AG10803 (cell line): ENCODE measurements around the gene FAM240A.

Experiments used
- DNase-seq: peaks from one replicate; pipeline ENCODE4 v3.0.0; 2010; ENCODE audit warnings: low read depth
- H3K4me3 ChIP-seq: 2 replicates; pipeline ENCODE4 v1.5.1; 2011; ENCODE audit warnings: mild to moderate bottlenecking, low read length, control low read depth
- TF ChIP-seq, protein P1 (sequence below): conservative IDR thresholded peaks from 2 replicates; pipeline ENCODE4 v1.5.1; 2011; ENCODE audit warnings: mild to moderate bottlenecking, low read length, control low read depth, inconsistent platforms

Gene FAM240A

GRCh38 chr3:46612324-46612723 is at the start of gene FAM240A:
Gene FAM240A, plus strand, starts transcription at chr3:46612525. Its CDS starts 159 bp downstream, at chr3:46612684.
- TF ChIP-seq, protein P1, sequence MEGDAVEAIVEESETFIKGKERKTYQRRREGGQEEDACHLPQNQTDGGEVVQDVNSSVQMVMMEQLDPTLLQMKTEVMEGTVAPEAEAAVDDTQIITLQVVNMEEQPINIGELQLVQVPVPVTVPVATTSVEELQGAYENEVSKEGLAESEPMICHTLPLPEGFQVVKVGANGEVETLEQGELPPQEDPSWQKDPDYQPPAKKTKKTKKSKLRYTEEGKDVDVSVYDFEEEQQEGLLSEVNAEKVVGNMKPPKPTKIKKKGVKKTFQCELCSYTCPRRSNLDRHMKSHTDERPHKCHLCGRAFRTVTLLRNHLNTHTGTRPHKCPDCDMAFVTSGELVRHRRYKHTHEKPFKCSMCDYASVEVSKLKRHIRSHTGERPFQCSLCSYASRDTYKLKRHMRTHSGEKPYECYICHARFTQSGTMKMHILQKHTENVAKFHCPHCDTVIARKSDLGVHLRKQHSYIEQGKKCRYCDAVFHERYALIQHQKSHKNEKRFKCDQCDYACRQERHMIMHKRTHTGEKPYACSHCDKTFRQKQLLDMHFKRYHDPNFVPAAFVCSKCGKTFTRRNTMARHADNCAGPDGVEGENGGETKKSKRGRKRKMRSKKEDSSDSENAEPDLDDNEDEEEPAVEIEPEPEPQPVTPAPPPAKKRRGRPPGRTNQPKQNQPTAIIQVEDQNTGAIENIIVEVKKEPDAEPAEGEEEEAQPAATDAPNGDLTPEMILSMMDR = no peak
- peak; percentile 77 for DNase-seq
- no peak within 1 kb of the TSS for H3K4me3 ChIP-seq

GRCh38 chr3:46564190-46565021 is 47.9 kb upstream of the FAM240A start:
- TF ChIP-seq, protein P1 = no peak
- H3K4me3 ChIP-seq = no peak overlapping the region
- DNase-seq = peak; percentile 70

- peak overlapping the region; percentile 67 for H3K4me3 ChIP-seq
- TF ChIP-seq, protein P1 = no peak
- DNase-seq = no peak
Measured at GRCh38 chr3:46565077-46565476, 47.2 kb upstream of the FAM240A start.

DNA sequence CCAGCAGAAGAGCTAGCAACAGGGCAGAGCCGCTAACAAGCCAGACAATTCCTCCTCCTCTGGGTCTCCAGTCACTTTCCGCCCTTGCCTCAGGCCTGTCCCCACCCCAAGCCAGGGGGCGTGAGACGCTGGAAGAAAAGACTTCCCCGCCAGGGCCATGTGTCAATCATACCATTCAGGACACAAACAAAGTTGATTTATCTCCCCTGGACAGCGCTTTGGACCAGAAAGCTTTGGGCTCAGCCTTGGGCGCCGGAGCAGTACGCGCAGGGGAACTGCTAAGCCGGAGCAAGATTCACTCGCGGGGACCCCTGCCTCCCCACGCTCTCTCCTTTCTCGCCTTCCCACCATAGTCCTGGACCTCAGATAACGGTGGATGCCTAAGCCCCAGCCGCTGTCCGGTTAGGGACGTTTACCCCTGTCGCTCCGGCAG is 46.7 kb upstream of the FAM240A start:
- peak overlapping the region; percentile 67 for H3K4me3 ChIP-seq
- no peak for DNase-seq
- TF ChIP-seq, protein P1 = peak; percentile 8; the same call in 1 of the 2 replicates

DNA sequence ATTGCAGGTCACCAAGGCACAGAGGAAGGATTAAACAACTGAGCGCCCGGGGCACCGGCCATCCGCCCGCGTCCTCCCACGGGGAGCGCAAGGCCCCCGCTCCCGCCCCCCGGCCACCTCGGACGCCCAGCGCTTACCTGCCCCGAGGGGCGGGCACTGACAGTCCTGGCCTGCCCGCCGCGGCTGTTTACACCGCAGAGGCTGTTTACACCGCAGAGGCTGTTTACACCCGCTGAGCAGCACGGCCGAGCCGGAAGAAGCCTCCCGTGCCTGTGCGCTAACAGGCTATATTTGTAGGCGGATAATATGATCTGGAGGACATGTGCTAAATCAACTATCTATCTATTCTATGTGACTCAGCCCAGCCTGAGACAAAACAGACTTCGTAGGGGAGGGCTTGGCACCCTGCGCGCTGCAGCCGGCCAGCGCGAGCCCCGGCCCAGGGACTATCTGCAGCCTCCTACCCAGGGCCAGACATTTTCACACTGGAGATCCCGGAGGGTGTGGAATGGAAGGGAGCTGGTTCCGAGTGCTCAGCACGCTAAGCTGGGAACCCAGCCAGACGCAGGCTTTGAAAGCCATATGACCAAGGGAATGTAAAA is 46.2 kb upstream of the FAM240A start, which contains the start of gene LRRC2:
LRRC2 (minus strand) TSS at position 263 of the 602 bp plus-strand sequence. CDS start 14,711 bp downstream, outside the sequence.
- peak within 1 kb of the TSS; percentile 67 for H3K4me3 ChIP-seq
- TF ChIP-seq, protein P1 = no peak
- DNase-seq = peak; percentile 76

- TF ChIP-seq, protein P1 = no peak
- H3K4me3 ChIP-seq = no peak overlapping the region
Measured at GRCh38 chr3:46571684-46572083, 40.6 kb upstream of the FAM240A start.

More at GRCh38 chr3:46571684-46572083, 40.6 kb upstream of the FAM240A start:
- no peak for DNase-seq
